CD14-positive monocyte (primary cell): ENCODE measurements around the gene NAALADL1. TPM values are rescaled to one million over a fixed set of nuclear protein-coding genes. Genes with fewer than 3 reads are reported as not detected.

Experiments used
- DNase-seq, 3 donors: peaks; one replicate each; pipeline ENCODE4 v3.0.0-alpha.2; 2011 to 2022
- H2AFZ ChIP-seq: 2 replicates; pipeline ENCODE4 v1.6.0; 2012; ENCODE audit warnings: mild to moderate bottlenecking, low read depth, low read length, inconsistent platforms; ENCODE audit not compliant: insufficient read depth, poor library complexity, severe bottlenecking
- H3K27ac ChIP-seq, 2 donors: 1 replicate in 1 of 2; 2 replicates in 1 of 2; pipeline ENCODE4 v1.5.1; 2012 to 2013; ENCODE audit warnings: low read length in 2 of 2, control low read depth in 1 of 2, inconsistent platforms in 1 of 2, low read depth in 1 of 2, mild to moderate bottlenecking in 1 of 2
- H3K27me3 ChIP-seq, 2 donors: one replicate each; pipeline versions ENCODE4 v1.6.0 to v1.6.1; 2011 to 2013; ENCODE audit warnings: low read length in 2 of 2; ENCODE audit not compliant: control insufficient read depth in 2 of 2, insufficient read depth in 2 of 2
- H3K36me3 ChIP-seq, 2 donors: replicated peaks in 1 of 2; 1 replicate in 1 of 2; 2 replicates in 1 of 2; pipeline versions ENCODE4 v1.5.1 to v1.6.1; 2012 to 2013; ENCODE audit warnings: low read length in 2 of 2, control low read depth in 1 of 2, inconsistent platforms in 1 of 2, mild to moderate bottlenecking in 1 of 2; ENCODE audit not compliant: insufficient read depth in 2 of 2, control insufficient read depth in 1 of 2
- H3K4me1 ChIP-seq, 2 donors: 1 replicate in 1 of 2; 2 replicates in 1 of 2; pipeline versions ENCODE4 v1.5.1 to v1.6.1; 2012 to 2013; ENCODE audit warnings: low read length in 2 of 2, control low read depth in 1 of 2, inconsistent platforms in 1 of 2, mild to moderate bottlenecking in 1 of 2, moderate library complexity in 1 of 2; ENCODE audit not compliant: insufficient read depth in 2 of 2, control insufficient read depth in 1 of 2
- H3K4me2 ChIP-seq: replicated peaks from 2 replicates; pipeline ENCODE3; 2012; ENCODE audit warnings: low read length, moderate library complexity, mild to moderate bottlenecking; ENCODE audit not compliant: poor library complexity, severe bottlenecking; ENCODE audit errors: extremely low read depth
- H3K4me3 ChIP-seq, 3 experiments: fragments of 200-600 bp in 1 of 3; sonication (generic) in 1 of 3; replicated peaks in 1 of 3; 1 replicate in 2 of 3; 2 replicates in 1 of 3; pipeline ENCODE4 v1.5.1; 2011 to 2013; ENCODE audit warnings: low read length in 3 of 3, mild to moderate bottlenecking in 3 of 3, control low read depth in 2 of 3, low read depth in 2 of 3, inconsistent platforms in 1 of 3, moderate library complexity in 1 of 3
- H3K79me2 ChIP-seq: 2 replicates; pipeline ENCODE4 v1.6.0; 2012; ENCODE audit warnings: mild to moderate bottlenecking, control low read depth, inconsistent platforms, low read length, moderate library complexity; ENCODE audit not compliant: insufficient read depth
- H3K9ac ChIP-seq: 2 replicates; pipeline ENCODE4 v1.6.0; 2017; ENCODE audit warnings: low read length, mild to moderate bottlenecking; ENCODE audit not compliant: insufficient read depth, poor library complexity, severe bottlenecking
- H3K9me3 ChIP-seq, 2 donors: replicated peaks in 1 of 2; 1 replicate in 1 of 2; 2 replicates in 1 of 2; pipeline versions ENCODE4 v1.5.1 to v1.6.1; 2012 to 2013; ENCODE audit warnings: low read length in 2 of 2, control low read depth in 1 of 2; ENCODE audit not compliant: control insufficient read depth in 1 of 2, insufficient read depth in 1 of 2
- H4K20me1 ChIP-seq: 2 replicates; pipeline ENCODE4 v1.6.0; 2012; ENCODE audit warnings: mild to moderate bottlenecking, low read length, control low read depth, moderate library complexity; ENCODE audit not compliant: insufficient read depth
- H3K27ac Mint-ChIP-seq, 7 donors: one replicate each; pipeline ENCODE4 v1.8.0; 2020; ENCODE audit warnings: mild to moderate bottlenecking in 7 of 7, mixed read lengths in 7 of 7, moderate library complexity in 6 of 7, inconsistent platforms in 2 of 7
- H3K27me3 Mint-ChIP-seq, 3 donors: one replicate each; pipeline ENCODE4 v1.8.0; 2021 to 2022; ENCODE audit warnings: low read depth in 3 of 3, mild to moderate bottlenecking in 3 of 3, mixed read lengths in 3 of 3, moderate library complexity in 3 of 3, inconsistent platforms in 1 of 3
- H3K36me3 Mint-ChIP-seq, 2 donors: one replicate each; pipeline ENCODE4 v1.8.0; 2020; ENCODE audit warnings: mixed read lengths in 2 of 2, inconsistent platforms in 1 of 2, mild to moderate bottlenecking in 1 of 2
- H3K4me1 Mint-ChIP-seq: one replicate; pipeline ENCODE4 v1.8.0; 2020; ENCODE audit warnings: mild to moderate bottlenecking, mixed read lengths
- H3K4me3 Mint-ChIP-seq, 2 donors: one replicate each; pipeline ENCODE4 v1.8.0; 2020; ENCODE audit warnings: mild to moderate bottlenecking in 2 of 2, mixed read lengths in 2 of 2, moderate library complexity in 1 of 2
- H3K9me3 Mint-ChIP-seq, 7 donors: one replicate each; pipeline ENCODE4 v1.8.0; 2020 to 2022; ENCODE audit warnings: mixed read lengths in 7 of 7, mild to moderate bottlenecking in 6 of 7, moderate library complexity in 6 of 7, inconsistent platforms in 2 of 7
- CTCF ChIP-seq: fragments of 200-600 bp; IDR thresholded peaks from one replicate; pipeline ENCODE4 v1.8.0; 2022; ENCODE audit warnings: antibody characterized with exemption, mild to moderate bottlenecking
- WGBS: methylation state at CpG from one replicate; pipeline ENCODE4 v1.1.5; 2013; ENCODE audit warnings: missing lambda C conversion rate; ENCODE audit not compliant: insufficient coverage; 5-methylcytosine and 5-hydroxymethylcytosine counted together
- intact Hi-C, 2 donors: fragments of 100-400 bp; cut with micrococcal nuclease; formaldehyde crosslinking; loops; one replicate each; pipeline versions ENCODE4 v1.15.0 to v1.15.1; 2023
- polyA plus RNA-seq, 3 donors: library from polyadenylated mRNA; depleted of rRNA in 1 of 3; unstranded in 2 of 3; stranded (reverse) in 1 of 3; fragments of 300-500 nt in 2 of 3; fragments of >200 nt in 1 of 3; fragmentation: Illumina TruSeq in 2 of 3; gene quantifications; 1 replicate in 2 of 3; 2 replicates in 1 of 3; pipeline ENCODE4 v1.2.3, GENCODE V29; 2012 to 2021

NAALADL1 gene
- polyA plus RNA-seq, 3 donors: 11.1 to 20.1 (median 20.1) TPM

GRCh38 chr11:65103476-65103875 lies 45.1 kb upstream of the NAALADL1 start:
- Histone ChIP-seq H3K27ac (no peak overlapping the region), H2AFZ (no peak overlapping the region), H3K4me3 (no peak overlapping the region), H3K9me3 (no peaks in the 10 kb centered on the region), H3K4me2 (no peak overlapping the region), H3K4me1 (peaks cover 0 to 6% of the 10 kb centered on the region in 2 donors), H3K79me2 (peaks cover 26% of the 10 kb centered on the region), H4K20me1 (no peaks in the 10 kb centered on the region), H3K9ac (no peak overlapping the region), H3K27me3 (no peaks in the 10 kb centered on the region), H3K36me3 (peaks cover 16 to 73% of the 10 kb centered on the region in 2 donors)
- no peak overlapping the region for H3K4me3 Mint-ChIP-seq
- H3K27ac Mint-ChIP-seq: no peak overlapping the region
- peaks cover 5% of the 10 kb centered on the region for H3K4me1 Mint-ChIP-seq
- peaks cover 31 to 48% of the 10 kb centered on the region in 2 donors for H3K36me3 Mint-ChIP-seq
- no peaks in the 10 kb centered on the region for H3K27me3 Mint-ChIP-seq
- intact Hi-C loops: no loop called here
- TF ChIP-seq CTCF: no peak
- DNase-seq: no peak
- H3K9me3 Mint-ChIP-seq: no peaks in the 10 kb centered on the region

GRCh38 chr11:65102142-65103095 lies 44.1 kb upstream of the NAALADL1 start:
- H3K79me2 ChIP-seq: peaks cover 32% of the 10 kb centered on the region
- Mint-ChIP-seq H3K27ac (no peak overlapping the region), H3K27me3 (no peaks in the 10 kb centered on the region), H3K36me3 (peaks cover 33 to 48% of the 10 kb centered on the region in 2 donors), H3K9me3 (no peaks in the 10 kb centered on the region), H3K4me1 (peaks cover 5% of the 10 kb centered on the region), H3K4me3 (no peak overlapping the region)
- intact Hi-C loops: no loop called here
- no peak overlapping the region for H2AFZ ChIP-seq
- H3K4me2 ChIP-seq: no peak overlapping the region
- H4K20me1 ChIP-seq: no peaks in the 10 kb centered on the region
- peaks cover 0 to 7% of the 10 kb centered on the region in 2 donors for H3K4me1 ChIP-seq
- peaks cover 14 to 69% of the 10 kb centered on the region in 2 donors for H3K36me3 ChIP-seq
- H3K27ac ChIP-seq: no peak overlapping the region
- H3K4me3 ChIP-seq: no peak overlapping the region
- H3K27me3 ChIP-seq: no peaks in the 10 kb centered on the region
- no peak for DNase-seq
- H3K9ac ChIP-seq: no peak overlapping the region
- 100% methylated on average over 5 of the region's 8 CpGs for WGBS
- no peak for TF ChIP-seq CTCF
- no peaks in the 10 kb centered on the region for H3K9me3 ChIP-seq
